ENCODE measurements around the gene SNRPA. TPM values are rescaled to one million over a fixed set of nuclear protein-coding genes. Genes with fewer than 3 reads are reported as not detected.

SNRPA gene
- total and polyA plus RNA-seq, 2 of the 13 experiments (the other 11 are each of a cell fraction or from before 2014, with no cell fraction given): 59.6 to 162 TPM

DNA sequence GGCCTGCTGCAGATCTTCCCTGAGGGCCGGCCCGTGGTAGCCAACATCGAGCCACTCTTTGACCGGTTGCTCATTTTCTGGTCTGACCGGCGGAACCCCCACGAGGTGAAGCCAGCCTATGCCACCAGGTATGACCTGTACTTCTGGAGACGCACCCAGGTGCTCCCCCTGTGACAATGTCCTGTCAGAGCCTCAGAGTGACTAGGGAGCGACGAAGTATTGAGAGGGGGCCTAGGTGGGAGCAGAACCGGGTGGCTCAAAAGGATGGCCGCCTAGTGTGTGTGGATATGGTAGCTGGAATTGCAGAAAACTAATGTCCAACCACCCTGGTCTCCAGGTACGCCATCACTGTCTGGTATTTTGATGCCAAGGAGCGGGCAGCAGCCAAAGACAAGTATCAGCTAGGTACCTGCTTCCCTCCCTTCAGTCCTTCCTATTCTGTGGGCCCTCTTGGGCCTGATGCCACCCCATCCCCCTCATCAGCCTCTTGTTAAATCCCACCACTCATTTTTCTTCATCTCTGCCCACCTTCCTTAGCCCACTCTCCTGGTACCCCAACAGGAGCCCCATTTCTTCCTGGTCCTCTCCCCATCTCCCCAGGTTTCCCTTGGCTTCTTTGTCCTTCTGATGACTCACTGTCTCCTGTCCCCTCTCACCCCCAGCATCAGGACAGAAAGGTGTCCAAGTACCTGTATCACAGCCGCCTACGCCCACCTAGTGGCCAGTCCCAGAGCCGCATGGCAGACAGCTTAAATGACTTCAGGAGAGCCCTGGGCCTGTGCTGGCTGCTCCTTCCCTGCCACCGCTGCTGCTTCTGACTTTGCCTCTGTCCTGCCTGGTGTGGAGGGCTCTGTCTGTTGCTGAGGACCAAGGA, 56.4 kb downstream of the SNRPA start (continued):
- TF ChIP-seq, protein P1, sequence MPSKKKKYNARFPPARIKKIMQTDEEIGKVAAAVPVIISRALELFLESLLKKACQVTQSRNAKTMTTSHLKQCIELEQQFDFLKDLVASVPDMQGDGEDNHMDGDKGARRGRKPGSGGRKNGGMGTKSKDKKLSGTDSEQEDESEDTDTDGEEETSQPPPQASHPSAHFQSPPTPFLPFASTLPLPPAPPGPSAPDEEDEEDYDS (CRISPR knock-in tag; IDR thresholded peaks at IDR 0.05): no peak
- TF ChIP-seq FOXJ3 (CRISPR knock-in tag; IDR thresholded peaks at IDR 0.05; ENCODE audit: borderline replicate concordance) (no peak), HMG20A (CRISPR knock-in tag; IDR thresholded peaks at IDR 0.05; ENCODE audit: borderline replicate concordance) (no peak), REPIN1 (CRISPR knock-in tag; IDR thresholded peaks at IDR 0.05; ENCODE audit: borderline replicate concordance, low read depth) (no peak), HDAC6 (IDR thresholded peaks at IDR 0.05; ENCODE audit: low read depth, low read length) (no peak), ZNF7 (CRISPR knock-in tag; IDR thresholded peaks at IDR 0.05) (no peak), ZNF3 (CRISPR knock-in tag; IDR thresholded peaks at IDR 0.05) (no peak), SP1 (IDR thresholded peaks at IDR 0.05) (no peak), SP1 (CRISPR knock-in tag; IDR thresholded peaks at IDR 0.05) (no peak)
- TF ChIP-seq, protein P2, sequence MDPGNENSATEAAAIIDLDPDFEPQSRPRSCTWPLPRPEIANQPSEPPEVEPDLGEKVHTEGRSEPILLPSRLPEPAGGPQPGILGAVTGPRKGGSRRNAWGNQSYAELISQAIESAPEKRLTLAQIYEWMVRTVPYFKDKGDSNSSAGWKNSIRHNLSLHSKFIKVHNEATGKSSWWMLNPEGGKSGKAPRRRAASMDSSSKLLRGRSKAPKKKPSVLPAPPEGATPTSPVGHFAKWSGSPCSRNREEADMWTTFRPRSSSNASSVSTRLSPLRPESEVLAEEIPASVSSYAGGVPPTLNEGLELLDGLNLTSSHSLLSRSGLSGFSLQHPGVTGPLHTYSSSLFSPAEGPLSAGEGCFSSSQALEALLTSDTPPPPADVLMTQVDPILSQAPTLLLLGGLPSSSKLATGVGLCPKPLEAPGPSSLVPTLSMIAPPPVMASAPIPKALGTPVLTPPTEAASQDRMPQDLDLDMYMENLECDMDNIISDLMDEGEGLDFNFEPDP (CRISPR knock-in tag; conservative IDR thresholded peaks at IDR 0.05): no peak
- TF ChIP-seq, protein P3, sequence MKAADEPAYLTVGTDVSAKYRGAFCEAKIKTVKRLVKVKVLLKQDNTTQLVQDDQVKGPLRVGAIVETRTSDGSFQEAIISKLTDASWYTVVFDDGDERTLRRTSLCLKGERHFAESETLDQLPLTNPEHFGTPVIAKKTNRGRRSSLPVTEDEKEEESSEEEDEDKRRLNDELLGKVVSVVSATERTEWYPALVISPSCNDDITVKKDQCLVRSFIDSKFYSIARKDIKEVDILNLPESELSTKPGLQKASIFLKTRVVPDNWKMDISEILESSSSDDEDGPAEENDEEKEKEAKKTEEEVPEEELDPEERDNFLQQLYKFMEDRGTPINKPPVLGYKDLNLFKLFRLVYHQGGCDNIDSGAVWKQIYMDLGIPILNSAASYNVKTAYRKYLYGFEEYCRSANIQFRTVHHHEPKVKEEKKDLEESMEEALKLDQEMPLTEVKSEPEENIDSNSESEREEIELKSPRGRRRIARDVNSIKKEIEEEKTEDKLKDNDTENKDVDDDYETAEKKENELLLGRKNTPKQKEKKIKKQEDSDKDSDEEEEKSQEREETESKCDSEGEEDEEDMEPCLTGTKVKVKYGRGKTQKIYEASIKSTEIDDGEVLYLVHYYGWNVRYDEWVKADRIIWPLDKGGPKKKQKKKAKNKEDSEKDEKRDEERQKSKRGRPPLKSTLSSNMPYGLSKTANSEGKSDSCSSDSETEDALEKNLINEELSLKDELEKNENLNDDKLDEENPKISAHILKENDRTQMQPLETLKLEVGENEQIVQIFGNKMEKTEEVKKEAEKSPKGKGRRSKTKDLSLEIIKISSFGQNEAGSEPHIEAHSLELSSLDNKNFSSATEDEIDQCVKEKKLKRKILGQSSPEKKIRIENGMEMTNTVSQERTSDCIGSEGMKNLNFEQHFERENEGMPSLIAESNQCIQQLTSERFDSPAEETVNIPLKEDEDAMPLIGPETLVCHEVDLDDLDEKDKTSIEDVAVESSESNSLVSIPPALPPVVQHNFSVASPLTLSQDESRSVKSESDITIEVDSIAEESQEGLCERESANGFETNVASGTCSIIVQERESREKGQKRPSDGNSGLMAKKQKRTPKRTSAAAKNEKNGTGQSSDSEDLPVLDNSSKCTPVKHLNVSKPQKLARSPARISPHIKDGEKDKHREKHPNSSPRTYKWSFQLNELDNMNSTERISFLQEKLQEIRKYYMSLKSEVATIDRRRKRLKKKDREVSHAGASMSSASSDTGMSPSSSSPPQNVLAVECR (CRISPR knock-in tag; IDR thresholded peaks at IDR 0.05; ENCODE audit: borderline replicate concordance): 0 out of 2 replicates have a peak, but pooled peaks have one; percentile 1

All from HepG2 (cell line).